ENCODE data around the gene FOCAD.

- TF ChIP-seq TAF1 (IDR thresholded peaks at IDR 0.05; ENCODE audit: low read depth, low read length), result no peak
- no peak for TF ChIP-seq POLR2AphosphoS5 (IDR thresholded peaks at IDR 0.05; ENCODE audit: low read depth, low read length)
- TF ChIP-seq POLR2A (IDR thresholded peaks at IDR 0.05; ENCODE audit: low read depth, low read length), result no peak
- TF ChIP-seq SPI1 (IDR thresholded peaks at IDR 0.05; ENCODE audit: low read depth, low read length), result no peak
Observed at GRCh38 chr9:20984506-20984905, 300.4 kb downstream of the FOCAD start.

Measured in GM12891 (cell line).